Neuronal stem cell (in vitro differentiated cells): ENCODE measurements around the gene CDK15.

Source experiments
- DNase-seq: peaks from one replicate; pipeline ENCODE4 v3.0.0-alpha.2; 2013; ENCODE audit warnings: low spot score
- H2AFZ ChIP-seq: one replicate; pipeline ENCODE4 v1.6.1; 2013; ENCODE audit warnings: mild to moderate bottlenecking, low read length, inconsistent platforms
- H2AK5ac ChIP-seq: 2 replicates; pipeline ENCODE4 v1.6.1; 2013; ENCODE audit warnings: low read depth, mild to moderate bottlenecking, inconsistent platforms, low read length, moderate library complexity, mixed read lengths
- H2BK120ac ChIP-seq: 2 replicates; pipeline ENCODE4 v1.6.1; 2013; ENCODE audit warnings: low read depth, mild to moderate bottlenecking, inconsistent platforms, low read length, moderate library complexity, mixed read lengths
- H2BK12ac ChIP-seq: one replicate; pipeline ENCODE4 v1.6.1; 2013; ENCODE audit warnings: low read length, inconsistent platforms
- H2BK15ac ChIP-seq: 2 replicates; pipeline ENCODE4 v1.6.1; 2013; ENCODE audit warnings: mild to moderate bottlenecking, low read length, inconsistent platforms, mixed read lengths
- H2BK5ac ChIP-seq: one replicate; pipeline ENCODE4 v1.6.1; 2013; ENCODE audit warnings: inconsistent platforms, mild to moderate bottlenecking, low read length, moderate library complexity
- H3K14ac ChIP-seq: one replicate; pipeline ENCODE4 v1.6.1; 2013; ENCODE audit warnings: low read length, inconsistent platforms
- H3K18ac ChIP-seq: 2 replicates; pipeline ENCODE4 v1.6.1; 2013; ENCODE audit warnings: low read length, inconsistent platforms
- H3K23ac ChIP-seq: 2 replicates; pipeline ENCODE4 v1.6.1; 2013; ENCODE audit warnings: low read depth, mild to moderate bottlenecking, mixed read lengths, low read length, inconsistent platforms; ENCODE audit not compliant: poor library complexity
- H3K27ac ChIP-seq: replicated peaks from 3 replicates; pipeline ENCODE4 v1.5.1; 2013; ENCODE audit warnings: low read length, inconsistent platforms
- H3K27me3 ChIP-seq, 3 experiments: 2 replicates each; pipeline ENCODE4 v1.6.1; 2013; ENCODE audit warnings: low read length in 3 of 3, mild to moderate bottlenecking in 2 of 3, inconsistent platforms in 1 of 3, low read depth in 1 of 3, mixed read lengths in 1 of 3, moderate library complexity in 1 of 3; ENCODE audit not compliant: control insufficient read depth in 3 of 3, insufficient read depth in 3 of 3
- H3K36me3 ChIP-seq, 2 donors: replicated peaks in 1 of 2; 2 replicates each; pipeline ENCODE4 v1.6.1; 2013; ENCODE audit warnings: low read length in 2 of 2; ENCODE audit not compliant: control insufficient read depth in 2 of 2, insufficient read depth in 2 of 2
- H3K4ac ChIP-seq: 2 replicates; pipeline ENCODE4 v1.6.1; 2013; ENCODE audit warnings: inconsistent platforms, mild to moderate bottlenecking, low read length, moderate library complexity
- H3K4me1 ChIP-seq, 2 donors: 1 replicate in 1 of 2; 2 replicates in 1 of 2; pipeline ENCODE4 v1.6.1; 2013; ENCODE audit warnings: low read length in 2 of 2, low read depth in 1 of 2; ENCODE audit not compliant: control insufficient read depth in 2 of 2, insufficient read depth in 1 of 2
- H3K4me2 ChIP-seq: one replicate; pipeline ENCODE4 v1.6.1; 2013; ENCODE audit warnings: mild to moderate bottlenecking, low read length, inconsistent platforms; ENCODE audit not compliant: insufficient read depth, poor library complexity, severe bottlenecking
- H3K4me3 ChIP-seq, 2 donors: 2 replicates each; pipeline ENCODE4 v1.5.1; 2013; ENCODE audit warnings: low read length in 2 of 2, mild to moderate bottlenecking in 2 of 2, inconsistent platforms in 1 of 2, moderate library complexity in 1 of 2
- H3K79me1 ChIP-seq: one replicate; pipeline ENCODE4 v1.6.1; 2013; ENCODE audit warnings: low read depth, mild to moderate bottlenecking, inconsistent platforms, low read length, moderate library complexity
- H3K9ac ChIP-seq: one replicate; pipeline ENCODE4 v1.6.1; 2013; ENCODE audit warnings: mild to moderate bottlenecking, low read depth, low read length, inconsistent platforms; ENCODE audit not compliant: poor library complexity
- H3K9me3 ChIP-seq, 2 donors: replicated peaks in 1 of 2; 2 replicates each; pipeline versions ENCODE3 to v1.6.1; 2013; ENCODE audit warnings: low read length in 2 of 2, mild to moderate bottlenecking in 2 of 2, inconsistent platforms in 1 of 2, low read depth in 1 of 2, mixed read lengths in 1 of 2, moderate library complexity in 1 of 2; ENCODE audit not compliant: control insufficient read depth in 2 of 2, insufficient read depth in 1 of 2
- H4K8ac ChIP-seq: one replicate; pipeline ENCODE4 v1.6.1; 2013; ENCODE audit warnings: low read depth, mild to moderate bottlenecking, inconsistent platforms, low read length, moderate library complexity
- H4K91ac ChIP-seq: one replicate; pipeline ENCODE4 v1.6.1; 2013; ENCODE audit warnings: low read length, low read depth, mild to moderate bottlenecking, inconsistent platforms; ENCODE audit not compliant: poor library complexity
- WGBS, 2 donors: extraction: QIAGEN DNeasy Blood & Tissue Kit; methylation state at CpG; one replicate each; pipeline ENCODE4 v1.1.7; 2013; ENCODE audit warnings: missing lambda C conversion rate in 2 of 2, mixed read lengths in 1 of 2; ENCODE audit not compliant: insufficient read length in 2 of 2, insufficient replicate concordance in 1 of 2; ENCODE audit errors: extremely low coverage in 2 of 2; 5-methylcytosine and 5-hydroxymethylcytosine counted together

The CDK15 gene

GRCh38 chr2:201788371-201788770 lies 18.0 kb upstream of the CDK15 start:
- WGBS, 2 donors: no CpG with 5 or more reads among the region's 3 CpGs
- H3K4me2 ChIP-seq: no peak overlapping the region
- H3K23ac ChIP-seq: no peak overlapping the region
- no peaks in the 10 kb centered on the region for H3K36me3 ChIP-seq
- no peak overlapping the region for H2BK5ac ChIP-seq
- no peak overlapping the region for H3K4me3 ChIP-seq
- no peak overlapping the region for H3K14ac ChIP-seq
- no peaks in the 10 kb centered on the region for H3K79me1 ChIP-seq
- H4K91ac ChIP-seq: no peak overlapping the region
- no peak overlapping the region for H3K9ac ChIP-seq
- H3K4ac ChIP-seq: no peak overlapping the region
- no peak for DNase-seq
- H3K18ac ChIP-seq: no peak overlapping the region
- no peak overlapping the region for H2BK120ac ChIP-seq
- H3K27me3 ChIP-seq: peaks cover 0 to 21% (median 0%) of the 10 kb centered on the region in 3 experiments
- no peak overlapping the region for H3K27ac ChIP-seq
- H2BK15ac ChIP-seq: no peak overlapping the region
- no peak overlapping the region for H4K8ac ChIP-seq
- H3K4me1 ChIP-seq: no peaks in the 10 kb centered on the region
- no peak overlapping the region for H2AFZ ChIP-seq
- H2AK5ac ChIP-seq: no peak overlapping the region
- no peaks in the 10 kb centered on the region for H3K9me3 ChIP-seq
- H2BK12ac ChIP-seq: no peak overlapping the region

- no CpG with 5 or more reads among the region's 2 CpGs for WGBS, 2 donors
- Histone ChIP-seq H3K23ac (no peak overlapping the region), H2AK5ac (no peak overlapping the region)
Observed at GRCh38 chr2:201789395-201789794, 16.9 kb upstream of the CDK15 start.

DNA sequence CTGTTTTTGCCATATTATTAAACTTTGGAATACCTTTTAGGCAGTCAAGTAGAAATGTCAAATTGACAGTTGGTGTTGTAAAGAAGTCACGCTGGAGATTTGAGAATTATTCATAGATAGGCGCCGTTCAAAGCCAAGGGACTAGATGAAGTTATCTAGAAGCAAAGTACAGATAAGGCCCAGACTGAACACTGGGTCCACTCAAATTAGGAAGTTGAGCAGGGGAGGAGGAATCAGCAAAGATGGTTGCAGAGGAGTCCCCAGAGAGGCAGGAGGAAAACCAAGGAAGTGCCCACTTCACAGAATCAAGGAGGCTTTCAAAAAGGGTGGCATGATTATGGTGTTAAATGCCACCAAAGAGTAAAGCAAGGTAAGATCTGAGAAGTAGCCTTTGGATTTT lies 16.0 kb upstream of the CDK15 start:
- WGBS, 2 donors: no CpG with 5 or more reads among the region's 3 CpGs
- H2BK120ac ChIP-seq: no peak overlapping the region

More at GRCh38 chr2:201789395-201789794, 16.9 kb upstream of the CDK15 start:
- H2BK5ac ChIP-seq: no peak overlapping the region
- no peak overlapping the region for H2BK15ac ChIP-seq
- H3K4me2 ChIP-seq: no peak overlapping the region
- H3K27ac ChIP-seq: no peak overlapping the region
- no peak for DNase-seq
- no peaks in the 10 kb centered on the region for H3K36me3 ChIP-seq
- no peak overlapping the region for H3K4ac ChIP-seq
- no peak overlapping the region for H4K8ac ChIP-seq
- no peak overlapping the region for H2BK12ac ChIP-seq
- H2BK120ac ChIP-seq: no peak overlapping the region
- H3K14ac ChIP-seq: no peak overlapping the region
- H3K9ac ChIP-seq: no peak overlapping the region
- H3K18ac ChIP-seq: no peak overlapping the region
- H3K4me1 ChIP-seq: no peaks in the 10 kb centered on the region
- H3K4me3 ChIP-seq: no peak overlapping the region
- peaks cover 0 to 21% (median 0%) of the 10 kb centered on the region in 3 experiments for H3K27me3 ChIP-seq
- no peak overlapping the region for H4K91ac ChIP-seq
- H3K9me3 ChIP-seq: no peaks in the 10 kb centered on the region
- no peaks in the 10 kb centered on the region for H3K79me1 ChIP-seq
- H2AFZ ChIP-seq: no peak overlapping the region

DNA sequence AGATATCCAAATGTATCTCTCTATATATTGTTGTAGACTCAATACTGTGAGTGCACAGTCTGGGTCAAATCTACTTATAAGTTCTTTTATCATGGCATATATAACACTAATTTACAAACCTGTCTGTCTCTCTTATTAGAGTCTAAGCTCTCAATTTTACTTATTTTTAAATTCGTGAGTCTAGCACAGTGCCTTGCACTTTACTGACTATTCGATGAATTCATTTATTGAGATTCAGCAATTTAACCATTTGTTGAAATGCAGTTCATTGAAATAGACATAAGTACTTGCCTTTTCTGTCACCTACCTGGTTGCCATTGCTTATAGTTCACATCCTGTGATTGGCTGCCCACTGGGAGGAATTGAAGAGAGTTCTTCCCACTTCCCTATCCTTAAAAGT lies 15.3 kb upstream of the CDK15 start:
- Histone ChIP-seq H3K4me3 (no peak overlapping the region), H4K91ac (no peak overlapping the region), H3K27ac (no peak overlapping the region), H3K79me1 (no peaks in the 10 kb centered on the region), H2BK120ac (no peak overlapping the region), H3K23ac (no peak overlapping the region), H3K9me3 (no peaks in the 10 kb centered on the region), H3K4me1 (no peaks in the 10 kb centered on the region), H3K27me3 (peaks cover 0 to 21% (median 0%) of the 10 kb centered on the region in 3 experiments), H4K8ac (no peak overlapping the region), H3K4me2 (no peak overlapping the region), H3K4ac (no peak overlapping the region), H3K9ac (no peak overlapping the region), H2AK5ac (no peak overlapping the region), H3K14ac (no peak overlapping the region), H2BK5ac (no peak overlapping the region), H2AFZ (no peak overlapping the region), H2BK12ac (no peak overlapping the region), H2BK15ac (no peak overlapping the region), H3K36me3 (no peaks in the 10 kb centered on the region), H3K18ac (no peak overlapping the region)
- no CpG with 5 or more reads among the region's 2 CpGs for WGBS, 2 donors
- no peak for DNase-seq

More for the DNA sequence above, 16.0 kb upstream of the CDK15 start:
- Histone ChIP-seq H3K23ac (no peak overlapping the region), H3K36me3 (no peaks in the 10 kb centered on the region), H2BK15ac (no peak overlapping the region), H2BK12ac (no peak overlapping the region), H2BK5ac (no peak overlapping the region), H3K14ac (no peak overlapping the region), H3K18ac (no peak overlapping the region), H3K4me1 (no peaks in the 10 kb centered on the region), H3K9ac (no peak overlapping the region), H3K4me3 (no peak overlapping the region), H3K27ac (no peak overlapping the region), H3K4ac (no peak overlapping the region), H2AFZ (no peak overlapping the region), H3K79me1 (no peaks in the 10 kb centered on the region), H2AK5ac (no peak overlapping the region), H3K27me3 (peaks cover 0 to 21% (median 0%) of the 10 kb centered on the region in 3 experiments), H3K9me3 (no peaks in the 10 kb centered on the region), H4K8ac (no peak overlapping the region), H3K4me2 (no peak overlapping the region), H4K91ac (no peak overlapping the region)
- DNase-seq: no peak
